Measurements from ENCODE around the gene TSN. TPM values are rescaled to one million over a fixed set of nuclear protein-coding genes. Genes with fewer than 3 reads are reported as not detected.

The TSN gene
- total RNA-seq, 2 experiments from 2014 or later, result 49.1 to 50.9 TPM

DNA sequence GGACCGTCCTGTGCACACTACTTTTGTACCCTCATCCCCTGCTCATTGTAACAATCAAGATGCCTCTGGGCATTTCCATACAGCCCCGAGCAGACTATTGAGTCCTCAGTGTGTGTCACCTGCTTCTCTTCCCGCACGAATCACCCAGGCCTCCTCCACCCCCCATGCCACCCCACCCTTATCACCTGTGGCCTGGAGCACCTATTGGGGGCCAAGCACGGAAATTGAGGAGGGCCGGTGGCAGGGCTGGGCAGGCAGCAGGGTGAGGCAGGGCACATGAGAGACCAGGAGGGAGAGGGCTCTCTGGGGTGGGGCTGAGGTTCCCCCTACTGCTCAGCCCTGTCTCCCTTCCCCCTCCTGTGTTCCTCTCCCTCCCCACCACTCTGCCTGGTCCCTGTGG, 14.5 kb upstream of the TSN start:
- peaks cover 10% of the 10 kb centered on the region for H3K36me3 Mint-ChIP-seq (ENCODE audit: low read depth)
- no peak for DNase-seq
- Histone ChIP-seq H3K4me1 (ENCODE audit: insufficient read depth, low read length) (peaks cover 22% of the 10 kb centered on the region), H3K36me3 (ENCODE audit: insufficient read depth, low read length) (no peaks in the 10 kb centered on the region), H3K4me3 (ENCODE audit: low read length) (no peak overlapping the region), H3K9me3 (ENCODE audit: control insufficient read depth in 1 of 2, insufficient read depth in 1 of 2, low read length in 2 of 2) (no peaks in the 10 kb centered on the region), H3K27ac (ENCODE audit: low read depth in 1 of 2, low read length in 2 of 2) (no peak overlapping the region), H3K27me3 (ENCODE audit: control insufficient read depth in 1 of 2, insufficient read depth in 2 of 2, low read length in 2 of 2) (no peaks in the 10 kb centered on the region)
- no peak for ATAC-seq (ENCODE audit: poor library complexity)
- H3K9me3 Mint-ChIP-seq, result no peaks in the 10 kb centered on the region
- peaks cover 24% of the 10 kb centered on the region for H3K4me1 Mint-ChIP-seq (ENCODE audit: low read depth)
- intact Hi-C loops (cut with DNase I, micrococcal nuclease), result no loop called here
- no peak overlapping the region for H3K27ac Mint-ChIP-seq
- ChIA-PET POLR2A (no interaction called here), CTCF (no interaction called here)
- peak overlapping the region; percentile 49 for H3K4me3 Mint-ChIP-seq
- H3K27me3 Mint-ChIP-seq, result no peaks in the 10 kb centered on the region
- TF ChIP-seq, protein P1, sequence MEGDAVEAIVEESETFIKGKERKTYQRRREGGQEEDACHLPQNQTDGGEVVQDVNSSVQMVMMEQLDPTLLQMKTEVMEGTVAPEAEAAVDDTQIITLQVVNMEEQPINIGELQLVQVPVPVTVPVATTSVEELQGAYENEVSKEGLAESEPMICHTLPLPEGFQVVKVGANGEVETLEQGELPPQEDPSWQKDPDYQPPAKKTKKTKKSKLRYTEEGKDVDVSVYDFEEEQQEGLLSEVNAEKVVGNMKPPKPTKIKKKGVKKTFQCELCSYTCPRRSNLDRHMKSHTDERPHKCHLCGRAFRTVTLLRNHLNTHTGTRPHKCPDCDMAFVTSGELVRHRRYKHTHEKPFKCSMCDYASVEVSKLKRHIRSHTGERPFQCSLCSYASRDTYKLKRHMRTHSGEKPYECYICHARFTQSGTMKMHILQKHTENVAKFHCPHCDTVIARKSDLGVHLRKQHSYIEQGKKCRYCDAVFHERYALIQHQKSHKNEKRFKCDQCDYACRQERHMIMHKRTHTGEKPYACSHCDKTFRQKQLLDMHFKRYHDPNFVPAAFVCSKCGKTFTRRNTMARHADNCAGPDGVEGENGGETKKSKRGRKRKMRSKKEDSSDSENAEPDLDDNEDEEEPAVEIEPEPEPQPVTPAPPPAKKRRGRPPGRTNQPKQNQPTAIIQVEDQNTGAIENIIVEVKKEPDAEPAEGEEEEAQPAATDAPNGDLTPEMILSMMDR (IDR thresholded peaks at IDR 0.05), result no peak

DNA sequence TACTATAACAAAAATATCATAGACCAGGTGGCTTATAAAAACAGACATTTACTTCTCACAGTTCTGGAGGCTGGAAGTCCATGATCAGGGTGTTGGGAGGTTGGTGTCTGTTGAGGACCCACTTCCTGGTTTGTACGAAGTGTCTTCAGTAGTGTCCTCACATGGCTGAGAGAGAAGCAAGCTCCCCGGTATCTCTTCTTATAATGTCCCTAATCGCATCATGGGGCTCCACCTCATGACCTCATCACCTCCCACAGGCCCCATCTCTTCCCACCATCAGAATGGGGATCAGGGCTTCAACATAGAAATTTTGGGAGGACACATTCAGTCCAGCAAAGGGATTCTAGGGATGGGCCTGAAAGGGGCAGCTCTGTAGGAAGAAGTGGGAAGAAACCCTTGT, 14.0 kb upstream of the TSN start:
- CTCF ChIA-PET, result no interaction called here
- Mint-ChIP-seq H3K27ac (no peak overlapping the region), H3K4me3 (no peak overlapping the region)

DNA sequence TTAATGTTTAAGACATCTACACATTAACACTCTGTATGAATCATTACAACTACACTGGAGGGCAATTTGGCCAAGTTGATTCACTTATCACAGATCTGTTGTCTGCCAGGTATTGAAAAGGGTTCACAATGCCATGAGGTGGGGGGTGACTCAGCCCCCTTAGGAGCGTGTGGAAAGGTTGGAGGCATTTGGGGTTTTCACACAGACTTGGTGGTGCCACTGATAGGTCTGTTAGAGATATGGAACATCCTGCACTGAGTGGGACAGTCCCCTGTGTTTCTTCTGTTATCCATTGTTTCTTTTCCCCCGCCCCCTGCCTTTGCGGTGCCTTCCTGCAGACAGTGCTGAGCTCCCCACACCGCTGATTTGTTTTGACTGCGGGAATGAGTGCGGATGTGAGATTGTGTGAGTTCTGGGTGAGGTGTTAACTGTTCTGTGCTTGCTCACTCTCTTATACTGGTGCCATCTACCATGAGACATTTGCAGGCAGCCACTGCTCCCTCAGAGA, 9.3 kb upstream of the TSN start:
- Mint-ChIP-seq H3K9me3 (no peaks in the 10 kb centered on the region), H3K36me3 (ENCODE audit: low read depth) (no peaks in the 10 kb centered on the region), H3K27me3 (no peaks in the 10 kb centered on the region), H3K4me3 (no peak overlapping the region), H3K27ac (no peak overlapping the region), H3K4me1 (ENCODE audit: low read depth) (no peaks in the 10 kb centered on the region)
- Histone ChIP-seq H3K4me3 (ENCODE audit: low read length) (no peak overlapping the region), H3K36me3 (ENCODE audit: insufficient read depth, low read length) (no peaks in the 10 kb centered on the region), H3K27ac (ENCODE audit: low read depth in 1 of 2, low read length in 2 of 2) (no peak overlapping the region), H3K9me3 (ENCODE audit: control insufficient read depth in 1 of 2, insufficient read depth in 1 of 2, low read length in 2 of 2) (no peaks in the 10 kb centered on the region), H3K27me3 (ENCODE audit: control insufficient read depth in 1 of 2, insufficient read depth in 2 of 2, low read length in 2 of 2) (no peaks in the 10 kb centered on the region), H3K4me1 (ENCODE audit: insufficient read depth, low read length) (no peaks in the 10 kb centered on the region)
- ATAC-seq (ENCODE audit: poor library complexity), result no peak
- TF ChIP-seq, protein P1 (IDR thresholded peaks at IDR 0.05), result no peak
- CTCF ChIA-PET, result no interaction called here
- POLR2A ChIA-PET, result no interaction called here
- intact Hi-C loops (cut with DNase I, micrococcal nuclease), result no loop called here
- peak in 2 of 14 experiments; percentile 27 to 38 for DNase-seq

More for the DNA sequence above, 14.0 kb upstream of the TSN start:
- POLR2A ChIA-PET, result no interaction called here
- TF ChIP-seq, protein P1 (IDR thresholded peaks at IDR 0.05), result no peak
- H3K4me1 Mint-ChIP-seq (ENCODE audit: low read depth), result peaks cover 20% of the 10 kb centered on the region
- H3K36me3 Mint-ChIP-seq (ENCODE audit: low read depth), result peaks cover 6% of the 10 kb centered on the region
- no peaks in the 10 kb centered on the region for H3K27me3 Mint-ChIP-seq
- H3K9me3 Mint-ChIP-seq, result no peaks in the 10 kb centered on the region
- H3K4me3 ChIP-seq (ENCODE audit: low read length), result no peak overlapping the region
- H3K27ac ChIP-seq (ENCODE audit: low read depth in 1 of 2, low read length in 2 of 2), result no peak overlapping the region
- ATAC-seq (ENCODE audit: poor library complexity) (no peak), DNase-seq (no peak)
- H3K4me1 ChIP-seq (ENCODE audit: insufficient read depth, low read length), result peaks cover 22% of the 10 kb centered on the region
- no peaks in the 10 kb centered on the region for H3K36me3 ChIP-seq (ENCODE audit: insufficient read depth, low read length)
- intact Hi-C loops (cut with DNase I, micrococcal nuclease), result no loop called here
- no peaks in the 10 kb centered on the region for H3K27me3 ChIP-seq (ENCODE audit: control insufficient read depth in 1 of 2, insufficient read depth in 2 of 2, low read length in 2 of 2)
- no peaks in the 10 kb centered on the region for H3K9me3 ChIP-seq (ENCODE audit: control insufficient read depth in 1 of 2, insufficient read depth in 1 of 2, low read length in 2 of 2)

Measured in CD4-positive, alpha-beta T cell (primary cell).